ENCODE data around the gene ARHGAP35. TPM values are rescaled to one million over a fixed set of nuclear protein-coding genes. Genes with fewer than 3 reads are reported as not detected.

ARHGAP35 gene
- total RNA-seq, 1 experiment from 2014 or later: 23.6 TPM

DNA sequence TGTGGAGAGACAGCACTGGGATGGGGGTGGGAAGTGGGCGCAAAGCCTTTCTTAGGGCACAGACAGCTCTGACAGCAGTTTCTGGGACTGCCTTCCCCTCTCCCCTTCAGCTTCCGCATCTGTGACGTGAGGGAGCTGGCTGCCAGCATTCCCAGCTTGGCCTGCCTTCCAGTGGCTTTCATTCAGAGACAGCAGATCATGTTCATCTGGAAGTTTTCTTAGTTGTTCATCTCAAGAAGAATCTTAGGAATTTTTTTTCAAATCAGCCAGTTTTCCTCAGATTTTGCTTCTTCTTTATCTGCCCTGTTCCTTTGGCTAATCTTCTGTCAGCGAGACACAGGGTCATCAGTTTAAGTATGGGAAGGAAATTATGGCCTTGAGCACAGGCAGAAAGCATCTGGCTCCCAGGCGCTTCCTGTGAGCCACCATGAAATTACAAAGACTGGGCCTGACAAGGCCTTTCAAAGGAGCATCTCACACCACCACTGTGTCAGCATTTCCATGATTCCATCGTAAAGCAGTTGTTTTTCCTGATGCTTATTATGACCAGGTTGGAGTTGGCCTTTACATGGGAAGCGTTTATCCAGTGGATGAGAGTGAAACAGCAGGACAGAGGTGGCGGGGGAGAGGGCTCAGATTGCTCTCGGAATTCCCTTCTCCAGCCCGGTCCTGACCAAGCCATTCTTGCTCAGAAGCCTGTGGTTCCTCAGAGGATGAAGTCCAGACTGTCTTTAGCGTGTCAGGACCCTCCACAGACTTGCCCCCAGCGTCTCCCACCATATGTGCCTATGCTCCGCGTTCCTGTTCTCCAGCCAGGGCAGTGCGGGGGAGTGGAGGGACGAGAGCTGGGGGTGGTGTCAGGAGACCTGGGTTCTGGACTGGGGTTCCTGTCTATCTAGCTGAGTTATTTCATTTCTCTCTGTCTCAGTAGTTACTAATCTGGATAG lies 43.6 kb downstream of the ARHGAP35 start:
- Histone ChIP-seq H3K4me2 (ENCODE audit: low read length) (peak overlapping the region; percentile 69; the same call in 1 of the 2 replicates), H3K9ac (ENCODE audit: low read length) (no peak overlapping the region), H3F3A (ENCODE audit: low read length, unreplicated experiment) (peaks cover 6% of the 10 kb centered on the region), H3K36me3 (ENCODE audit: low read depth, low read length) (no peaks in the 10 kb centered on the region), H2AFZ (ENCODE audit: low read length) (no peak overlapping the region), H3K4me1 (ENCODE audit: insufficient read depth, low read length) (peaks cover 44% of the 10 kb centered on the region), H3K79me2 (ENCODE audit: low read length) (peaks cover 84% of the 10 kb centered on the region), H3K27me3 (ENCODE audit: low read length) (no peaks in the 10 kb centered on the region), H3K4me3 (ENCODE audit: low read length) (no peak overlapping the region), H3K9me2 (replicated peaks; ENCODE audit: low read length) (no peaks in the 10 kb centered on the region), H4K20me1 (ENCODE audit: low read length) (no peaks in the 10 kb centered on the region), H3K9me3 (ENCODE audit: low read length) (no peaks in the 10 kb centered on the region), H3K27ac (ENCODE audit: low read length) (0 out of 2 replicates have a peak overlapping the region, but pooled peaks have one; percentile 19)
- ATAC-seq (no peak), DNase-seq (no peak)
- BruUV-seq (replicated peaks): no TSS peak
- TF ChIP-seq CTCF (conservative IDR thresholded peaks at IDR 0.05; ENCODE audit: low read depth, low read length): no peak
- TF ChIP-seq EZH2phosphoT487 (IDR thresholded peaks at IDR 0.05; ENCODE audit: borderline replicate concordance, low read length): no peak
- TF ChIP-seq EZH2 (IDR thresholded peaks at IDR 0.05; ENCODE audit: low read length, unreplicated experiment): no peak
- intact Hi-C loops (cut with micrococcal nuclease): loop anchor here (5.0 kb wide), 1 partner anchor 37 kb away; no protein-coding TSS in a partner anchor
- POLR2A ChIA-PET (ENCODE audit: unreplicated experiment): no interaction called here
- CTCF ChIA-PET: no interaction called here

- Histone ChIP-seq H3K36me3 (ENCODE audit: low read depth, low read length) (no peaks in the 10 kb centered on the region), H3K27ac (ENCODE audit: low read length) (no peak overlapping the region), H3K4me3 (ENCODE audit: low read length) (no peak overlapping the region), H3K9ac (ENCODE audit: low read length) (no peak overlapping the region), H3K79me2 (ENCODE audit: low read length) (peaks cover 83% of the 10 kb centered on the region), H3K4me2 (ENCODE audit: low read length) (no peak overlapping the region), H3K27me3 (ENCODE audit: low read length) (no peaks in the 10 kb centered on the region), H4K20me1 (ENCODE audit: low read length) (no peaks in the 10 kb centered on the region), H3K4me1 (ENCODE audit: insufficient read depth, low read length) (peaks cover 36% of the 10 kb centered on the region), H3F3A (ENCODE audit: low read length, unreplicated experiment) (peaks cover 6% of the 10 kb centered on the region), H3K9me2 (replicated peaks; ENCODE audit: low read length) (no peaks in the 10 kb centered on the region), H3K9me3 (ENCODE audit: low read length) (no peaks in the 10 kb centered on the region), H2AFZ (ENCODE audit: low read length) (no peak overlapping the region)
- intact Hi-C loops (cut with micrococcal nuclease): no loop called here
- POLR2A ChIA-PET (ENCODE audit: unreplicated experiment): no interaction called here
- ATAC-seq: no peak
- DNase-seq: no peak
- BruUV-seq (replicated peaks): no TSS peak
- CTCF ChIA-PET: no interaction called here
- TF ChIP-seq EZH2 (IDR thresholded peaks at IDR 0.05; ENCODE audit: low read length, unreplicated experiment) (no peak), CTCF (conservative IDR thresholded peaks at IDR 0.05; ENCODE audit: low read depth, low read length) (no peak), EZH2phosphoT487 (IDR thresholded peaks at IDR 0.05; ENCODE audit: borderline replicate concordance, low read length) (no peak)
Observed at GRCh38 chr19:46906221-46906620, 45.4 kb downstream of the ARHGAP35 start.

- TF ChIP-seq CTCF (conservative IDR thresholded peaks at IDR 0.05; ENCODE audit: low read depth, low read length) (no peak), EZH2phosphoT487 (IDR thresholded peaks at IDR 0.05; ENCODE audit: borderline replicate concordance, low read length) (no peak), EZH2 (IDR thresholded peaks at IDR 0.05; ENCODE audit: low read length, unreplicated experiment) (no peak)
- H4K20me1 ChIP-seq (ENCODE audit: low read length): no peaks in the 10 kb centered on the region
- DNase-seq (no peak), ATAC-seq (no peak)
- H3K27ac ChIP-seq (ENCODE audit: low read length): no peak overlapping the region
- ChIA-PET CTCF (no interaction called here), POLR2A (ENCODE audit: unreplicated experiment) (no interaction called here)
- no peaks in the 10 kb centered on the region for H3K27me3 ChIP-seq (ENCODE audit: low read length)
- H3K9ac ChIP-seq (ENCODE audit: low read length): no peak overlapping the region
- H2AFZ ChIP-seq (ENCODE audit: low read length): no peak overlapping the region
- no peaks in the 10 kb centered on the region for H3K9me3 ChIP-seq (ENCODE audit: low read length)
- intact Hi-C loops (cut with micrococcal nuclease): no loop called here
- peaks cover 90% of the 10 kb centered on the region for H3K79me2 ChIP-seq (ENCODE audit: low read length)
- H3K36me3 ChIP-seq (ENCODE audit: low read depth, low read length): no peaks in the 10 kb centered on the region
- no peak overlapping the region for H3K4me2 ChIP-seq (ENCODE audit: low read length)
- no TSS peak for BruUV-seq (replicated peaks)
- no peaks in the 10 kb centered on the region for H3F3A ChIP-seq (ENCODE audit: low read length, unreplicated experiment)
- peaks cover 20% of the 10 kb centered on the region for H3K4me1 ChIP-seq (ENCODE audit: insufficient read depth, low read length)
- H3K9me2 ChIP-seq (replicated peaks; ENCODE audit: low read length): no peaks in the 10 kb centered on the region
- no peak overlapping the region for H3K4me3 ChIP-seq (ENCODE audit: low read length)
Observed at GRCh38 chr19:46907880-46908279, 47.1 kb downstream of the ARHGAP35 start.
